NCI-H446 treated with DMSO at 0.1 percent for 48 hours (cell line): ENCODE results near the gene TOR1AIP2.
"Not testable (repeated sequence)": the region's sequence is repeated elsewhere in the genome, so short reads cannot be mapped to it uniquely, and the experiment has no call there.

ENCODE experiments used
- DNase-seq: peaks from one replicate; lab custom pipeline; 2025; lab: John Stamatoyannopoulos, UW

Gene TOR1AIP2

DNA sequence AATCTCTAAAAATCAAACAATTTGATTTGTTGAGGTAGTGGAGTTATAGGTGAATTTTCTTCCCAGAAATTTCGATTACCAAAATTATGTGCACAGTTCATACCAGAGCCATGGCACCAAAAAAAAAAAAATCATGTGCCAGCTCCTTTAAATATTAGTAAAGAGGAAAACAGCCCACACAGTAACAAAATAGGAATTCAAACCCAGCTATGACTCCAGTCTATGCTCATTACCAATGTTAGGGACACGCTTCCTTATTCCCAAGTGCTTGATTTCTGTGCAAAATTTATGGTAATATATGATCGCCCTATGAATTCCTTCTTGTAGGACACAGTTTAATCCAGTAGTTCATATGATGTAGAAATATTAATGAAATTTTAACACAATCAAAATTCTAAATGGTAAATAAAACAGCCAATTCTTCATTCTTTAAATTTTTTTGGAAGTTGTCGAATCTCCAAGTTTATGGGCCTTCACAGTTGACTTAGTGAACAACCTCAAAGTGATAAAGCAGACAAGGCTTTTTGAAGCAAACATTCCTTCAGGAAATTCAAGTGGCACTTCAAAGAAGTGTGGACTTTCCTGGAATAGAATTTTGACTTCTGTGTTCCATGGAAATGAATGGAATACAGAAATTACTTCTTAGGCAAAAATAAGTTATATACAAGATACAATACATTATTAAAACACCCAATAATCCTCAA is 1.9 kb downstream of the TOR1AIP2 start:
- DNase-seq = no peak

DNA sequence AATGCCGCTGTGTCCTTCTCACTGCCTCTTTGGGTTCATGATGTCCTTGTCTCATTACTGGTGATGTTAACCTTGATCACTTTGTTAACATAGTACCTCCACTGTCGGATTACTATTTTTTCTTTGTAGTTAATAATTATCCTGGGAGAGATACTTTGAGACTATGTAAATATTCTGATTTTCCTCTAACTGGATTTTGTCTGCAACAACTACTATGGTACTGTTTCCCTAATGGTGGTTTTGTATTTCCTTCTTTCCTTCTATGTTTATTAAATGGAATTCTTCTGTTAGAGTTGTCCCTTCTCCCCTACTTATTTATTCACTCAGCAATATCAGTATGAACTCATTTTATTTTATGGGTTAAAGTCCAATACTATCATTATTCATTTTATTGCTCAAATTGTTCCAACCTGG is 4.2 kb downstream of the TOR1AIP2 start:
- DNase-seq = no peak

DNA sequence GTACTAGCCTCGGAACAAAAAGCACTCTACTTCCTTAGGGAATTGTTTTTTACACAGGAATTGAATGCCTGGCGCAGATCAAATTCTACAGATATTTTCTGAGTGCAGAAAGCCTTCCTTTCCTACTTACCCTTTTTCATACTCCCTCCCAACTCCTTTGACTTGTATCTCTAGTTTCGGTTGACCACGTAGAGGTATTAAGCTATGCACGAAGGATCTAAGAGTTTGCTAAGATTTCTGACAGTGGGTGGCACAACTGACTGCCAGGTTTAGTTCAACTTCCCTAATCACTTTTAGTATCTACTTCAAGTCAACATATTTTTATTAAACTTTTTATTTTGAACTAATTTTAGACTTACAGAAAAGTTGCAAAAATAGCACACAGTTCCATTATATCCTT is 5.0 kb downstream of the TOR1AIP2 start:
- DNase-seq = no peak

DNA sequence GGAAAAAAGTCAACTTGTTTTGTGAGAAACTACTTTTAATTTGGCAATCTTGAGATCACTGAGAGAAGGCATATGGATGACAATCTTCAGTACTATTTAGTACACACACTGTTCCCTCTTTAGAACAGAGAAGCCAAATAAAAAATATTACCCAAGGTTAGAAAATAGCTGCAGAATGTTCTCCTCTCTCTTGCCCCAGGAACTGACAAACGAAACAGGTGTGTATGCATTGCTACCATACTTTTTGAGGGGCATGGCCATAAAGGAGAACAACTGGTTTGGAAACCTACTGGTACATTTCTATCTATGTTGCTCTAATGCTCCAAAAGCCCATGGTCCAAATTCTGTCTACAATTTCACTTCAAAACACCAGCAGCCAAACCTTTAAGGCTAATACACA is 5.7 kb downstream of the TOR1AIP2 start:
- DNase-seq = no peak

DNA sequence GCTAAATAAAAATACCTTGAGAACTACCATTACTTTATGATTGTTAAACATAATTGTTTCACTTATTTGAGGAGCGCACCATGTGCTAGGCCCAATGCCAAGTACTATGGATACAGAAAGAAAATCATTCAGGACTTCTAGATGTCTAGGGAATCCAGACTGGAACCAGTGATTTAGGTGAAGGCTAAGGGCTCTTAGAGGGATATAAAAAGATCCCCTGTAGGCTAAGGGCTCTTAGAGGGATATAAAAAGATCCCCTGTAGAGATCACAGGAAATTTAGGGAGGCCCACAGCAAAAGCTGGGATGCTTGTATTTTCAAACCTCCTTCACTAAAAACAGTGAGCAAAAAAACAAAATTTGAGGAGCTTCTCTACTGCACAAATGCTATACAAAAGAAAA is 6.7 kb downstream of the TOR1AIP2 start:
- DNase-seq = no peak

DNA sequence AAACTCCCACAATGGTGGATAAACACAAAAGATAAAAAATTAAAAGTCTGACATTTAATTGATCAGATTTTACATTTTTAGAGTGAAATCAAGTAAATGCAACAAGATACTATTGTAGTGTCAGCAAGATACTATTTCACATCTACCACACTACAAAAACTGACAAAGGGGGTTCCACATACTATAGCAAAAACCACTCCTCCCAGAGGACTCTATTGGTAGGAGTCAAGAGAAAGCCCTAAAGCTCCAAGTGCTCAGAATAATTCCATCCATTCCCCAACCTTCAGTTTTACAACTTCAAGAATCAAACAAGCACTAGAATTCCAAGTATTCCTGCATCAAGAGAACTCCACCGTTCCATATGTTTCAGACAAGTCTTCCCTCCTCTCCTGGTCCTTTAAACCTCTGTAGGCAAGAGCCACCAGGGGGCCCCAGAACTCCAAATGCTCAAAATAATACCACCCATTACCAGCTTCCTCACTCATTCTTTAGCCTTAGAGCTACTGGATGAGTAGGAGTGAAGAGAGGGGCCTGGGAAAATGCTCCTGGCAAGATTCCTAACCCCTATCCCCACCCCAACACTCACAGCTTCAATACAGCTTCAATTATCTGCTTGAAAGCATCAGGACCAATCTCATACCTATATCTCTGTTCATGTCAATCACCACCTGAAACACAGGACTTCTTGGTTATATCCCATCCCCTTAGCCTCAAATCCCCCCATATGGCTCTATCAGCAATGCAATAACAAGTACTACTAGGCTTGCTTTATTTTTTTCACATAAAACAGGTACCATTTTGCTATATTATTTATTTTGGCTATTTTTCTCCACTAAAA is 9.9 kb downstream of the TOR1AIP2 start:
- DNase-seq = peak; percentile 18

DNA sequence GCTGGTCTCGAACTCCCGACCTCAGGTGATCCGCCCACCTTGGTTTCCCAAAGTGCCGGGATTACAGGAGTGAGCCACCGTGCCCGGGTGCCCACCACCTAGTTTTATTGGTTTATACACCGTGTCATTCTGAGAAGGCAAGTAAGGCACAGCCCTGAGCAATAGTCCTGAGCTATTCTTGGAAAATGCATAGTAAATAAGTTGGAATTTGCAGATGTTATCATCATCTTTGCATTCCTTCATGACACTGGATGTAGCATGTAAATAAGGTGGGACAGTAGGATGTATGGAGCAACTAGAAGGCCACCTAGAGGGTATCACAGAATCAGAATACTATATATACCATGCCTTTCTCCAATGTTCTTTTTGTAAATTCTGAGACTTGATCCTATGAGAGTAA is 11.0 kb downstream of the TOR1AIP2 start:
- DNase-seq = no peak

DNA sequence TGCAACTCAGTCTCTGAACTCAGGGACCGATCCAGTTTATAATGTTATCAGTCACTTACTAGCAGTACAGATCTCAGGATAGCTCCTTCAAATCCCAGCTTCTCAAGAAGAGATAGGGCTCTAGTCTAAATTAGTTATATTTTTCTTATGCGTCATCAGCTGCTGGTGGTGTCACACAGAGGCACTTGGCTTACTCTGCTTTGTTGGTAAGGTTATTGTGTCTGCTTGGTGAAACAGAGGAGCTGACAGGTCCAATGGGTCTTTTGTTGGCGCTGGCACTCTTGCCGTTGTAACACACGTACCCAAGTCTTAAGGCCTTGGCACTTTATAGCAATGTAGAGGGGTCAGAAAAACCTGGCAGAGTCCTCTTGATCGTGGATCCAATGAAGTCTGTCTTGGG is 12.2 kb downstream of the TOR1AIP2 start:
- no peak for DNase-seq

DNA sequence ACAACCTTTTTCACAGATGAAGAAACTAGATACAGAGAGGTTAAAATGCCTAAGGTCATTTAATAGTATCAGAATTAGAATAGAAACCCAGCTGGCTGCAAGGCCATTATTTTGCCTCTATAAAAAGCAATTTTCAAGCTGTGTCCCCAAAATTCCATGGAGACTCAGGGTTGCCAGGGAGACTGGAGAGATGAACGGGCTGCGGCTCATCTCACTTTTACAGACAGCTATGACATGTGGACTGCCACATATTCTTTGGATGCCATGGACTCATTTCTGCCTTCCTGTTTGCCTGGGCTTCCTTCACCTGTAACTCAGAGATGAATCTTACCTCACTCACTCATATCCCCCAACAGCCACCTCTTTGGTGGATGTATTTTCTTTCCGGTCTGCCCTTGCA is 17.0 kb downstream of the TOR1AIP2 start:
- no peak for DNase-seq

DNA sequence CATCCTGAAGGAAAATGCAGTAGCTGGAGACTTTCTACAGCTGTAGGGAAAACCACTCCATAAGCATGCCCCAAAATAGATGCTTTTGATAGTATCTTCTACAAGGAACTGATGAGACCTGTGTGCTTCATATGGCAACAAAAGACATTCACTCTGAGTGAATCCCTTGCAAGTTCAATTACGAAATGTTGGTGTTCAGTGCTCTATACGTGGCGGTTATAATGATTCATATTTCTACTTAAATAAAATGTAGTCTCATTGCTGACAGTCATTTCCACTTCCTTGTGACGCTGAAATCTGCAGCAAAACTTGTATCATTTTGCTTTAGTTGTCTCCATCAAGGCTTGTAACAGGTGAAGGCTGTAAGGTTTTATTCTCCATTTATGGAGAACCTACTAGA is 20.6 kb downstream of the TOR1AIP2 start:
- DNase-seq = no peak

DNA sequence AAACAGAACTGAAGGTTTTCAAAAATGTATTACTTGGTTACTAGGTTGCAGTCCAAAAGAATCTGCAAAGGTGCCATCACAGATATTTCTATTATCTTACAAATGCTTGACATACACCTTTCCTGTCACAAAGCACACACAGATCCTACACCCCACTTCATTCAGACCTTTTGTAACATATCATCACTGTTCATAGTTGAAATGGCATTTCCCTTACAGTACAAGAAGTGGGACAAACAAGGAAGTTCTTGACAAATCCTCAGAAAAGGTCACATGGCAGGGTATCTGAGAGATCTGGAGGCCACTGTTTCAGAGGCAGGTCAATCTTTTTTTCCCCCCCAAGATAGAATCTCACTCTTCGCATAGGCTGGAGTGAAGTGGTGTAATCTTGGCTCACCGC is 21.3 kb downstream of the TOR1AIP2 start:
- no peak for DNase-seq

DNA sequence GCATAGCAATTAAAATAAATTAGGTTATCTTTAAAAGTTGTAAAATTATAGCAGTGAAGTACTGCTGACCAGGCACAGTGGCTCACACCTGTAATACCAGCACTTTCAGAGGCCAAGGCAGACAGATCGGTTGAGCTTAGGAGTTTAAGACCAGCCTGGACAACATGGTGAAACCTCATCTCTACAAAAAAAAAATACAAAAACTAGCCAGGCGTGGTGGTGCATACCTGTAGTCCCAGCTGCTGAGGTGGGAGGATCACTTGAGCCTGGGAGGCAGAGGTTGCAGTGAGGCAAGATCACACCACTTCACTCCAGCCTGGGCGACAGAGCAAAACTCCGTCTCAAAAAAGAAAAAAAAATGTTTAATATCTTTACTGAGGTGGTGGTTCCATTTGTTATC is 21.8 kb downstream of the TOR1AIP2 start:
- DNase-seq = not testable (repeated sequence)

DNA sequence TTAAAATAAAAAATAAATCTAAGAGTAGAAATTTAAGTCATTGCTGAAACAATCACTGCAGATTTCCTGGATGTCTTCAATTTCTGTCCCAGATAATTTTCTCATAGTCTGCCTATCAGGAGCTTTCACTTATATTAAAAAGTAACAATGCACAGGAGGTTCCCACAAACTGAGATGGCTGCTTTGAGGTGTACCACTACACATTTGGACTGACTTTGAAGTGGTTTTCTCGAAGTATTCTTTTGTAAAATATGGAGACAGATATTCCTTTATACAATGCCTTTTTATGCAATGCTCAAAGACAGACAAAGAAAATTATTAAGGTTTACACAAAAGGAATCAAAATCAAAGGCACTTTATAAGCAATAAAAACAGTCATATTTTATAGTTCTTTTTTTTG is 24.5 kb downstream of the TOR1AIP2 start:
- no peak for DNase-seq

DNA sequence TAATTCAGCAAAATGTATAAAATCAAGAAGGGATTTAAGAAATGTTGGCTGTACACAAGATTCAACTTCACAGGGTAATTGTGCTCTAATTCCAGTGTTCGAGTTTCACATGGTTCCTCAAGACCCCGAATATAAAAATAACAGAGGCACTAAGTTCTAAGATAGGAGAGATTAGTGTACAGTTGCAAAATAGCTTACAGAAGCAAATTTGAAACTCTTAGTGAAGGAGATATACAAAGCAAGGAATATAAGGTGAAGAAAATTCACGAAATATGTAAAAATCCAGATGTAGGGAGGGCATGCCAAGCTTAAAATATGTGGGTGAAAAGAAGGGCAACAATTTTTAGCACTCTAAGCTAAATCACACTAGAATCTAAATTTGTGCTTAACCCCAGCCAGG is 29.4 kb downstream of the TOR1AIP2 start:
- no peak for DNase-seq

DNA sequence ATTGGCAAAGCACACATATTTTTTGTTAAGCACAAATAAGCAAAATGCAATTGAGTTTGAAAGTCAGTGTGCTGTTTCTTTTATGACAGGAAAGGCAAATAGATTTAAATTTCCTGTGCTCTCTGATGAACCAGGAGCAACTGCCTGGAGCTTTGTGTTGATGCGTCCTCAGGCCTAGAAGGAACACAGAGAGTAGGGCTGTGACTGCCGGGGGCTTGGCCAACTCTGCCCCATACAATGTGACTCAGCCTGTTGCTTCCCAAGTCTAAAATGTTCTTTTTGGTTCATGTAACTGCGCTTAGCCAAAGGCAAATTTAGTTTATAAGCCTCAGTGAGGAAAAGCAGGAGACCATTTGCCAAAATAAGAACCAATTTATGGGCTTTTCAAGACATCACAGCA is 37.5 kb downstream of the TOR1AIP2 start:
- DNase-seq = no peak

DNA sequence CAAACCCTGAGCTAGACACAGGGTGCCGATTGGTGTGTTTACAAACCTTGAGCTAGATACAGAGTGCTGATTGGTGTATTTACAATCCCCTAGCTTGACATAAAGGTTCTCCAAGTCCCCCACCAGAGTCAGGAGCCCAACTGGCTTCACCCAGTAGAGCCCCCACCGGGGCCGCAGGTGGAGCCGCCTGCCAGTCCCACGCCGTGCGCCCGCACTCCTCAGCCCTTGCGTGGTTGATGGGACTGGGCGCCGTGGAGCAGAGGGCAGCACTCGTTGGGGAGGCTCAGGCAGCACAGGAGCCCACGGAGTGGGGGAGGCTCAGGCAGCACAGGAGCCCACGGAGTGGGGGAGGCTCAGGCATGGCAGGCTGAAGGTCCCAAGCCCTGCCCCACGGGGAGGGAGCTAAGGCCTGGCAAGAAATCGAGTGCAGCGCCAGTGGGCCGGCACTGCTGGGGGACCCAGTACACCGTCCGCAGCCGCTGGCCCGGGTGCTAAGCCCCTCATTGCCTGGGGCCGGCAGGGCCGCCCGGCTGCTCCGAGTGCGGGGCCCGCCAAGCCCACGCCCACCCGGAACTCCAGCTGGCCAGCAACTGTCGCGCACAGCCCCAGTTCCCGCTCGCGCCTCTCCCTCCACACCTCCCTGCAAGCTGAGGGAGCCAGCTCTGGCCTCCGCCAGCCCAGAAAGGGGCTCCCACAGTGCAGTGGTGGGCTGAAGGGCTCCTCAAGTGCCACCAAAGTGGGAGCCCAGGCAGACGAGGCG is 40.7 kb downstream of the TOR1AIP2 start:
- not testable (repeated sequence) for DNase-seq

DNA sequence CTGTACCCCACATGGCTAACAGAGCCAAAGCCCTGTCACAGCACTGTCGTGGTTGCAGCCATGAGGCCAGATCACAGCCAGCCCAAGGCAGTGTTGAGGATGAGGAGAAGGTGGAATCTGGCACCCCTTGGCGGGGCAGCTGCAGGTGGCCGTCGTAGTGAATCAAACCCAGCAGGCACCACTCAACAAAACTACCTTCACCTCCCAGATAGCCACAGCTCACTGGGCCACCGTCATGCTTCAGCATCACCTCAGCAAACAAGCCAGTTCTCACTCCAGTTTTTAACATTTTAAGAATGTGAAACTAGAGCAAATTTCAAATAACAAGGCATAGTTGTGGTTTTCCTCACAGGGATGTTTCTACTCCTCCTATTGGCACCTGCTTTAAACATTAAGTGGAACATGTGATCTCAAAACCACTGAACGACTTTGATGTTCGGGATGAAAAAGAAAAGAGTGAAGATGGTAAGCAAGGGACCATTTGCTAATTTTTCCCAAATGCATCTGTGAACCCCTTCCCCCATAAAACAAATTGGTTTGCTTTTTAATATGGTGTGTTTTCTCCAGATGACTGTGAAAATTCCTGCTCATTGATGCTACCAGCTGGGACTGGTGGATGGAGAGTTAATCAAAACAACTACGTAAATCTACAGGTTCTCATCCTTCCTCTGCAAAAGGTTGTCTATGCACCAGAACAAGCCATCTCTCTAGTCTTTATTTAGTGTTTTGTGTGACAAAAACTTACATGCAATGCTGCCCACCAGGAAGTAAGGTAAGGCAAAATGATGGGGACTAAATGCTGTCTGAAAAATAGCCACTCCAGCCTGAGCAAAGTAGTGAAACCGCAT is 45.5 kb downstream of the TOR1AIP2 start:
- no peak for DNase-seq

DNA sequence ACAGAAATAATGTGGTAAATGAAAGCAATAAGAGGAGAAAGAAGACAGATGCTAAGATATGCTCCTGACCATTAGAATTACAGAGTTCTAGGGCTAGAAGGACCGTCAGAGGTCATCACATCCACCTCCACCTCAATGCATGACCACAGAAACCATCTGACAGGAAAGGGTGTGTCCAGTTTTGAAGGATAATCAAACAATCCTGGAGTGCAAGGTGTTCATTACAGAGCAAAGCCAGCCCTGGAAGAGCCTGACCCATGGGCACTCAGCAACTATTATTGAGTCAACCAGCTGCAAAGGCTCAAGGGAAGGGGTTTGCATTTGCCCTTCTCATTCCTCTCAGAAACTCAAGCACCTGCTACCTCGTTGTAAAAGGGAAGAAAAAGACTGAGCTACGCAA is 46.4 kb downstream of the TOR1AIP2 start:
- no peak for DNase-seq

DNA sequence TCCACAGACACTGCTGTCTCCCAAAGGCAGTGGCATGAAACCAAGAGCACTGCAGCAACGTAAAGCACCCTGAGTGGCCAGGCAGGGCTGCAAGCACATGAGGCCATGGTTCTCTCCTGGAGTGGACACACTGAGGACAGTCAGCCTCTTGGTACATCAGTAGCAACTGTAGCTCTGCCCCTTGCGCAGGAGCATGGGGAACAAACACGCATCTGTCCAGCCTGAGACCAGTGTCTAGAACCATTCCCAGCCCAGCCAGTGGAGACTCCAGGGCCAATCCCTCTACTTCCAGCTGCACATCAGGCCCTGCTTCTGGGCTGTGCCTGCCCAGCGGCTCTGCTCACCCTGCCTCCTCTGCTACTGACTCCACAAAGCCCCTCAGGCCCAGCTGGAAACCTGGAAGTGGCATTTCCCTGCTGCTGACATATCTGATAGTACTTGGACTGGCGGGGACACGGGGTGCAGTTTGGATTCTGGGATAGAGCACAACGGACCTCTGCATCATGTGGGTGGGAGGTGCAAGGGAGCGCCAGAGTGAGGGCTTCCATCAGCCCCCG is 49.0 kb downstream of the TOR1AIP2 start:
- no peak for DNase-seq

DNA sequence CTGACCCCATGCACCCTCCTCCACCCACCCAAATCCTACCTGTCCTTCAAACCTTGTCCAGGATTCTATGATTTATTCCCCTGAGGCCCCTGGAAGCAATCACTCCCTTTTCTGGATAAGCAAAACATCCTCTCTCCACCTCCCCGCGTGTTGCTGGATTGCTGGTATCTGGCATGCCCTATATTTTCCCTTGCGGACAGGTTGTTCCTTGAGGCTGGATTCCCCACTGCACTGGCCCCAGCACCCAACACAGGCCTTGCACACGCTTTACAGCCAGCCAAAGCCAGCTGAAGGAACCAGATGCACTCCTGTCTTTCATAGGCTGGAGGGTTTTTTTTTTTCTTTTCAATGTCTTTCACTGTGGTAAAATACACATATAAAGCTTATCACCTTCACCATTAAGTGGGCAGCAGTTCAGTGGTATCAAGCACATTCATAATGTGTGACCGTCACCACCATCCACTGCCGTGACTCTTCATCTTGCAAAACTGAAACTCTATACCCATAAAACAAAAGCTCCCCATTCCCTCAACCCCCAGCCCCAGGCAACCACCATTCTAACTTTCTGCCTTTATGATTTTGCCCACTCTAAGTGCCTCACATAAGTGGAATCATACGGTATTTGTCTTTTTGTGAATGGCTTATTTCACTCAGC is 50.9 kb downstream of the TOR1AIP2 start:
- DNase-seq = no peak
